HepG2 (cell line): ENCODE results near the gene SOX9. TPM values are rescaled to one million over a fixed set of nuclear protein-coding genes. Genes with fewer than 3 reads are reported as not detected.

Experiments used
- ARID5B ChIP-seq: IDR thresholded peaks from 2 replicates; pipeline ENCODE4 v1.4.0; 2020; ENCODE audit warnings: mild to moderate bottlenecking, missing genetic modification reagents
- MNT ChIP-seq: fragments of 450-650 bp; IDR thresholded peaks from 2 replicates; pipeline ENCODE4 v1.6.1; 2016
- PAXIP1 ChIP-seq: sonication (generic); formaldehyde crosslinking; conservative IDR thresholded peaks from 2 replicates; pipeline ENCODE4 v1.4.0; 2020; ENCODE audit warnings: mild to moderate bottlenecking, missing genetic modification reagents, moderate library complexity
- SALL1 ChIP-seq: sonication (generic); formaldehyde crosslinking; IDR thresholded peaks from 2 replicates; pipeline ENCODE4 v1.8.0; 2022; ENCODE audit warnings: mild to moderate bottlenecking, missing genetic modification reagents
- SOX5 ChIP-seq: IDR thresholded peaks from 2 replicates; pipeline ENCODE4 v1.6.1; 2016; ENCODE audit warnings: borderline replicate concordance
- ZBTB26 ChIP-seq: IDR thresholded peaks from 2 replicates; pipeline ENCODE4 v1.6.1; 2016; ENCODE audit warnings: missing compliant biosample characterization, missing genetic modification reagents, borderline replicate concordance
- ZFP36L2 ChIP-seq: sonication (generic); formaldehyde crosslinking; IDR thresholded peaks from 2 replicates; pipeline ENCODE4 v1.4.0; 2020; ENCODE audit warnings: missing genetic modification reagents
- ZNF564 ChIP-seq: sonication (generic); formaldehyde crosslinking; IDR thresholded peaks from 2 replicates; pipeline ENCODE4 v1.8.1; 2023; ENCODE audit warnings: mild to moderate bottlenecking, missing genetic modification reagents
- ZNF878 ChIP-seq: sonication (generic); formaldehyde crosslinking; IDR thresholded peaks from 2 replicates; pipeline ENCODE4 v1.8.1; 2023; ENCODE audit warnings: mild to moderate bottlenecking, missing genetic modification reagents, moderate library complexity
- polyA plus RNA-seq, 8 experiments: library from polyadenylated mRNA; depleted of rRNA in 3 of 8; stranded (reverse) in 7 of 8; unstranded in 1 of 8; fragments of >200 nt; fragmentation: Illumina TruSeq in 4 of 8; extraction: Trizol in 4 of 8; gene quantifications; 2 replicates each; pipeline versions ENCODE4 v1.2.1 to v1.2.3, GENCODE V29; 2011 to 2016; ENCODE audit warnings: low read depth in 4 of 8, missing spikeins in 1 of 8, mixed read lengths in 1 of 8; ENCODE audit not compliant: insufficient read depth in 1 of 8
- total RNA-seq, 5 experiments: library from RNA; depleted of rRNA; stranded (reverse); fragments of >200 nt; fragmentation: Illumina TruSeq; extraction: Trizol; gene quantifications; 2 replicates each; pipeline ENCODE4 v1.2.3, GENCODE V29; 2016; ENCODE audit warnings: low read depth in 1 of 5

The SOX9 gene
- total and polyA plus RNA-seq, 2 of the 13 experiments (the other 11 are each of a cell fraction or from before 2014, with no cell fraction given), result 16.1 to 27.6 TPM

- TF ChIP-seq PAXIP1 (CRISPR knock-in tag), result peak; percentile 25; the same call in 1 of the 2 replicates
- TF ChIP-seq ARID5B, result peak; percentile 42
- no peak for TF ChIP-seq MNT
- TF ChIP-seq SALL1 (CRISPR knock-in tag), result no peak
- TF ChIP-seq ZNF878, result no peak
- no peak for TF ChIP-seq ZBTB26 (CRISPR knock-in tag)
- no peak for TF ChIP-seq ZFP36L2
- no peak for TF ChIP-seq SOX5 (CRISPR knock-in tag)
- TF ChIP-seq ZNF564 (CRISPR knock-in tag), result no peak
- TF ChIP-seq, all 625 proteins: peak for 41
Observed at GRCh38 chr17:72118335-72119076, 2.3 kb upstream of the SOX9 start (continued).
